ENCODE results near the gene EHMT1. TPM values are rescaled to one million over a fixed set of nuclear protein-coding genes. Genes with fewer than 3 reads are reported as not detected.

The EHMT1 gene
- total and polyA plus RNA-seq, 2 of the 13 experiments (the other 11 are each of a cell fraction or from before 2014, with no cell fraction given): 23.0 to 27.1 TPM

DNA sequence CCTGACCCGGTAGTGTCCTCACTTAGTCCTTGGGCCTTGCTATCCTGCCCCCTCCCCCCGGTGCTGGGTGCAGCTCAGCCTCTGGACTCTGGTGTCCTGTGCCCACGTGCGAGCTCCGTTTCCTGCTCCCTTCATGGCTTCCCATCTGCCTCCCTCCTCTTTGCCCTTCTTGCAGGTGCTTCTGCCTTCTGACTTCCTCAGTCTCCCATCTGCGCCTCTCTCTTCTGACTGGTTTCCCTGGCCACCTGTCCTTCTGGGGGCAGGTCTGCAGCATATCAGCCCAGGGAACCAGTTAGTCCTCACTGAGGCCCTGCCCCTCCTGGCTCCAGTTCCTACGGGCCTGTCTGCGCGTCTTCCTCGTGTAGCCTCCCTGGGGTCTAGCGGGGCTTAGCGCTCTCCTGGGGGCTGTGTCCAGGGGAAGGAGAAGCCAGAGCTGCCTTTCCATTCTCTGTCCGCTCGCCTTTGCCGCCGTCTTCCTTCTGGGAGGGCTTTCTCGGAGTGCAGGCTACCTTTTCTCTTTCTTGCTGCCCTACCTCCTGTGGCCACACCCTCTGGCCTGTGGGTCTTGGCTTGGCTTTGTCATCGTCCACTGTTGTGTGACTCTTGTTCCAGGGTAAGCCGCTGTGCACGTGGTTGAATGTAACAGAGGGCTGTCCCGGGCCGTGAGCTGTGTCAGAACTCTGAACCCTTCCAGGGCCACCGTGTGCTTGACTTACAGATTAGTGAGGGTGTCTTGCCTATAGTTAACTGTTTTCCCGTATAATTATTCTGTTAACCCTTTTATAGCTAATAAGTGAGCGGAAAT is 51.8 kb downstream of the EHMT1 start (continued):
- TF ChIP-seq, protein P1, sequence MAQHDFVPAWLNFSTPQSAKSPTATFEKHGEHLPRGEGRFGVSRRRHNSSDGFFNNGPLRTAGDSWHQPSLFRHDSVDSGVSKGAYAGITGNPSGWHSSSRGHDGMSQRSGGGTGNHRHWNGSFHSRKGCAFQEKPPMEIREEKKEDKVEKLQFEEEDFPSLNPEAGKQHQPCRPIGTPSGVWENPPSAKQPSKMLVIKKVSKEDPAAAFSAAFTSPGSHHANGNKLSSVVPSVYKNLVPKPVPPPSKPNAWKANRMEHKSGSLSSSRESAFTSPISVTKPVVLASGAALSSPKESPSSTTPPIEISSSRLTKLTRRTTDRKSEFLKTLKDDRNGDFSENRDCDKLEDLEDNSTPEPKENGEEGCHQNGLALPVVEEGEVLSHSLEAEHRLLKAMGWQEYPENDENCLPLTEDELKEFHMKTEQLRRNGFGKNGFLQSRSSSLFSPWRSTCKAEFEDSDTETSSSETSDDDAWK (CRISPR knock-in tag; IDR thresholded peaks at IDR 0.05): no peak
- TF ChIP-seq ZNF768 (CRISPR knock-in tag; IDR thresholded peaks at IDR 0.05) (0 out of 2 replicates have a peak, but pooled peaks have one; percentile 37), SCMH1 (CRISPR knock-in tag; IDR thresholded peaks at IDR 0.05; ENCODE audit: borderline replicate concordance) (no peak), GTF2F1 (IDR thresholded peaks at IDR 0.05; ENCODE audit: low read length) (no peak), NR2F1 (CRISPR knock-in tag; IDR thresholded peaks at IDR 0.05) (no peak), SIN3A (IDR thresholded peaks at IDR 0.05; ENCODE audit: borderline replicate concordance, low read depth, low read length) (peak; percentile 90), ZNF441 (CRISPR knock-in tag; IDR thresholded peaks at IDR 0.05; ENCODE audit: borderline replicate concordance) (0 out of 2 replicates have a peak, but pooled peaks have one; percentile 56), NR1H2 (CRISPR knock-in tag; IDR thresholded peaks at IDR 0.05; ENCODE audit: borderline replicate concordance, low read depth) (no peak), ZNF562 (CRISPR knock-in tag; IDR thresholded peaks at IDR 0.05; ENCODE audit: borderline replicate concordance) (no peak), ZNF775 (CRISPR knock-in tag; IDR thresholded peaks at IDR 0.05; ENCODE audit: borderline replicate concordance) (no peak), ZFP82 (CRISPR knock-in tag; IDR thresholded peaks at IDR 0.05; ENCODE audit: borderline replicate concordance) (no peak), POLR2AphosphoS5 (IDR thresholded peaks at IDR 0.05; ENCODE audit: low read depth, low read length) (peak; percentile 40; the same call in 1 of the 2 replicates), FLYWCH1 (CRISPR knock-in tag; IDR thresholded peaks at IDR 0.05) (no peak), ZNF414 (CRISPR knock-in tag; IDR thresholded peaks at IDR 0.05) (no peak), NBN (conservative IDR thresholded peaks at IDR 0.05) (no peak), STAG1 (CRISPR knock-in tag; IDR thresholded peaks at IDR 0.05) (peak; percentile 30; the same call in 1 of the 2 replicates), HNRNPK (IDR thresholded peaks at IDR 0.05; ENCODE audit: low read depth, low read length, poor library complexity, severe bottlenecking) (no peak), CHCHD3 (CRISPR knock-in tag; IDR thresholded peaks at IDR 0.05) (no peak), MEF2D (CRISPR knock-in tag; IDR thresholded peaks at IDR 0.05) (no peak), RBM39 (IDR thresholded peaks at IDR 0.05; ENCODE audit: low read depth, low read length, poor library complexity, severe bottlenecking) (no peak), ZBTB33 (CRISPR knock-in tag; IDR thresholded peaks at IDR 0.05) (peak; percentile 56), MED8 (CRISPR knock-in tag; IDR thresholded peaks at IDR 0.05; ENCODE audit: insufficient replicate concordance) (no peak), ZNF143 (CRISPR knock-in tag; IDR thresholded peaks at IDR 0.05) (no peak), AKAP8 (CRISPR knock-in tag; IDR thresholded peaks at IDR 0.05) (0 out of 2 replicates have a peak, but pooled peaks have one; percentile 56)
- TF ChIP-seq, protein P2, sequence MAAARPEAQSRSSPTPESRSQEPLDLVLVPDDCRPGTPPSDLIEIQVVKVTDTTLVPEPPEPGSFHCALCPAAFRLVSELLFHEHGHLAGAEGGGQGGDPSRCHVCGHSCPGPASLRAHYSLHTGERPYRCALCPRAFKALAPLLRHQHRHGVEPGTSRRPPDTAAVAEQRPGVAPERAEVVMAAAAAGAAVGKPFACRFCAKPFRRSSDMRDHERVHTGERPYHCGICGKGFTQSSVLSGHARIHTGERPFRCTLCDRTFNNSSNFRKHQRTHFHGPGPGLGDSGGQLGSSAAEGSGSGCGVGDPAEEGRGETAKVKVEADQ (CRISPR knock-in tag; IDR thresholded peaks at IDR 0.05; ENCODE audit: borderline replicate concordance): peak; percentile 61; the same call in 1 of the 2 replicates

Measured in HepG2 (cell line).